Stimulated activated CD4-positive, alpha-beta T cell treated with anti-CD3 and anti-CD28 coated beads, Interleukin-4, amount 100 ng/mL, for 1 hour (primary cell): ENCODE measurements around the gene NIPSNAP2.

Source experiments
- DNase-seq: peaks from one replicate; pipeline ENCODE4 v3.0.0-alpha.2; 2020

Gene NIPSNAP2

GRCh38 chr7:55964261-55965099, at the start of gene NIPSNAP2:
Gene NIPSNAP2 (plus strand): TSS chr7:55964585. CDS start chr7:55964610, 25 bp downstream.
- peak; percentile 68 for DNase-seq

- DNase-seq, result no peak
These were observed 46.6 kb upstream of the NIPSNAP2 start for GRCh38 chr7:55917771-55918170.

GRCh38 chr7:55928006-55928767, 36.2 kb upstream of the NIPSNAP2 start:
- no peak for DNase-seq

GRCh38 chr7:55931421-55932151, 32.8 kb upstream of the NIPSNAP2 start:
- no peak for DNase-seq

- no peak for DNase-seq
These were observed 24.8 kb upstream of the NIPSNAP2 start for GRCh38 chr7:55939514-55940123.

- DNase-seq, result no peak
These were observed 17.8 kb upstream of the NIPSNAP2 start for GRCh38 chr7:55946545-55946944.

GRCh38 chr7:55951637-55952351, 12.6 kb upstream of the NIPSNAP2 start, which contains the start of gene MRPS17:
Gene MRPS17 (plus strand): TSS chr7:55951877. CDS start chr7:55953196, 1,319 bp downstream.
- peak; percentile 93 for DNase-seq

GRCh38 chr7:55952352-55952671, 12.1 kb upstream of the NIPSNAP2 start:
- DNase-seq, result peak; percentile 7

GRCh38 chr7:55953707-55954475, 10.5 kb upstream of the NIPSNAP2 start:
- DNase-seq, result no peak

GRCh38 chr7:55957190-55957589, 7.2 kb upstream of the NIPSNAP2 start:
- no peak for DNase-seq

- no peak for DNase-seq
These were observed 2.4 kb upstream of the NIPSNAP2 start for GRCh38 chr7:55962014-55962413.

- DNase-seq, result no peak
These were observed 709 bp upstream of the NIPSNAP2 start for GRCh38 chr7:55963584-55964168.

- DNase-seq, result no peak
These were observed 700 bp downstream of the NIPSNAP2 start for GRCh38 chr7:55965100-55965470.

- DNase-seq, result no peak
These were observed 1.5 kb downstream of the NIPSNAP2 start for GRCh38 chr7:55965805-55966421.

GRCh38 chr7:55966851-55967250, 2.5 kb downstream of the NIPSNAP2 start:
- DNase-seq, result no peak

- DNase-seq, result no peak
These were observed 5.0 kb downstream of the NIPSNAP2 start for GRCh38 chr7:55969391-55969790.

GRCh38 chr7:55970561-55970960, 6.2 kb downstream of the NIPSNAP2 start:
- DNase-seq, result no peak

- no peak for DNase-seq
These were observed 6.6 kb downstream of the NIPSNAP2 start for GRCh38 chr7:55970978-55971377.

GRCh38 chr7:55973747-55974250, 9.4 kb downstream of the NIPSNAP2 start:
- no peak for DNase-seq

- no peak for DNase-seq
These were observed 11.7 kb downstream of the NIPSNAP2 start for GRCh38 chr7:55975988-55976633.
